NCI-H2227 treated with DMSO at 0.1 percent for 48 hours (cell line): ENCODE data around the gene PHLDA1.
A peak's percentile ranks its signal among the peaks of the same experiment; 100 is the strongest.

ENCODE experiments used
- DNase-seq: peaks from one replicate; lab custom pipeline; 2025; lab: John Stamatoyannopoulos, UW

Gene PHLDA1

GRCh38 chr12:76037130-76038103 lies 5.8 kb upstream of the PHLDA1 start:
- peak; percentile 89 for DNase-seq

- no peak for DNase-seq
Measured at GRCh38 chr12:76035045-76035444, 3.5 kb upstream of the PHLDA1 start.

GRCh38 chr12:76033081-76034011 lies 1.8 kb upstream of the PHLDA1 start:
- no peak for DNase-seq

- DNase-seq, result no peak
Measured at GRCh38 chr12:76032043-76032981, 736 bp upstream of the PHLDA1 start.

GRCh38 chr12:76031081-76031413 lies 529 bp downstream of the PHLDA1 start:
- DNase-seq, result peak; percentile 63

GRCh38 chr12:76030341-76031080 lies 1.1 kb downstream of the PHLDA1 start:
- peak; percentile 40 for DNase-seq

- DNase-seq, result no peak
Measured at GRCh38 chr12:76029982-76030340, 1.6 kb downstream of the PHLDA1 start.

GRCh38 chr12:76028571-76029277 lies 2.9 kb downstream of the PHLDA1 start:
- DNase-seq, result no peak

- DNase-seq, result no peak
Measured at GRCh38 chr12:76026643-76027063, 4.9 kb downstream of the PHLDA1 start.

GRCh38 chr12:76025601-76026575 lies 5.7 kb downstream of the PHLDA1 start:
- DNase-seq, result no peak

GRCh38 chr12:76024942-76025600 lies 6.5 kb downstream of the PHLDA1 start:
- no peak for DNase-seq

GRCh38 chr12:76024102-76024781 lies 7.3 kb downstream of the PHLDA1 start:
- DNase-seq, result no peak

GRCh38 chr12:76023069-76023690 lies 8.4 kb downstream of the PHLDA1 start:
- DNase-seq, result no peak

- DNase-seq, result no peak
Measured at GRCh38 chr12:76022506-76022905, 9.1 kb downstream of the PHLDA1 start.

- DNase-seq, result no peak
Measured at GRCh38 chr12:76020731-76021672, 10.6 kb downstream of the PHLDA1 start.

- DNase-seq, result no peak
Measured at GRCh38 chr12:76020281-76020680, 11.3 kb downstream of the PHLDA1 start.
